Lung (tissue), 12 donors: ENCODE measurements around the gene CILP2. TPM values are rescaled to one million over a fixed set of nuclear protein-coding genes. Genes with fewer than 3 reads are reported as not detected.

Experiments used
- ATAC-seq: fragments of 200-7000 bp; cut with Tn5 transposase; one replicate; pipeline ENCODE4 v1.9.1; 2020; ENCODE audit warnings: moderate number of reproducible peaks; ENCODE audit not compliant: insufficient read depth, low FRiP score
- DNase-seq, 3 donors: peaks; one replicate each; pipeline ENCODE4 v3.0.0-alpha.2; 2013 to 2017
- H3K27ac ChIP-seq, 2 donors: one replicate each; pipeline ENCODE4 v1.5.1; 2013; ENCODE audit warnings: mild to moderate bottlenecking in 2 of 2, moderate library complexity in 2 of 2, control low read depth in 1 of 2, inconsistent platforms in 1 of 2, low read depth in 1 of 2, low read length in 1 of 2
- H3K27me3 ChIP-seq, 3 donors: one replicate each; pipeline ENCODE4 v1.5.1; 2013; ENCODE audit warnings: low read length in 2 of 3; ENCODE audit not compliant: control insufficient read depth in 3 of 3, insufficient read depth in 3 of 3
- H3K36me3 ChIP-seq, 4 donors: one replicate each; pipeline ENCODE4 v1.5.1; 2013; ENCODE audit warnings: low read length in 4 of 4, mild to moderate bottlenecking in 1 of 4, moderate library complexity in 1 of 4; ENCODE audit not compliant: control insufficient read depth in 4 of 4, insufficient read depth in 4 of 4
- H3K4me1 ChIP-seq, 5 donors: one replicate each; pipeline ENCODE4 v1.5.1; 2013; ENCODE audit warnings: low read length in 5 of 5, mild to moderate bottlenecking in 2 of 5, moderate library complexity in 1 of 5; ENCODE audit not compliant: control insufficient read depth in 5 of 5, insufficient read depth in 5 of 5
- H3K4me3 ChIP-seq: one replicate; pipeline ENCODE4 v1.5.1; 2013; ENCODE audit warnings: mild to moderate bottlenecking, control low read depth, moderate library complexity
- H3K9ac ChIP-seq, 2 donors: one replicate each; pipeline ENCODE4 v1.5.1; 2013; ENCODE audit warnings: low read length in 2 of 2, control low read depth in 1 of 2; ENCODE audit not compliant: insufficient read depth in 1 of 2
- H3K9me3 ChIP-seq, 4 donors: one replicate each; pipeline ENCODE4 v1.5.1; 2013; ENCODE audit warnings: low read length in 3 of 4, mild to moderate bottlenecking in 1 of 4, moderate library complexity in 1 of 4; ENCODE audit not compliant: control insufficient read depth in 4 of 4, insufficient read depth in 3 of 4
- WGBS, 2 donors: extraction: QIAGEN DNeasy Blood & Tissue Kit; methylation state at CpG; one replicate each; pipeline ENCODE4 v1.1.7; 2013; 5-methylcytosine and 5-hydroxymethylcytosine counted together
- polyA plus RNA-seq, 2 donors: library from polyadenylated mRNA; stranded (reverse); fragments of 200-250 nt; gene quantifications; one replicate each; pipeline ENCODE4 v1.2.1, GENCODE V29; 2013
- total RNA-seq, 2 donors: library from RNA; depleted of rRNA in 1 of 2; stranded (reverse); fragments of >200 nt in 1 of 2; gene quantifications; one replicate each; pipeline ENCODE4 v1.2.1, GENCODE V29; 2014 to 2021
- TF ChIP-seq, protein P1 (sequence below): IDR thresholded peaks from 2 replicates; pipeline ENCODE4 v1.5.1; 2012; ENCODE audit warnings: mild to moderate bottlenecking; ENCODE audit errors: control extremely low read depth, extremely low read depth
- donor health status: control.
- donor health status: control.
- donor health status: Bipolar disorder and iron deficiency.
- donor health status: healthy.
- donor health status: DM: yes; HTN: yes; CAD: no.

CILP2 gene
- total and polyA plus RNA-seq, 4 donors = 0.06 to 0.68 (median 0.38) TPM

DNA sequence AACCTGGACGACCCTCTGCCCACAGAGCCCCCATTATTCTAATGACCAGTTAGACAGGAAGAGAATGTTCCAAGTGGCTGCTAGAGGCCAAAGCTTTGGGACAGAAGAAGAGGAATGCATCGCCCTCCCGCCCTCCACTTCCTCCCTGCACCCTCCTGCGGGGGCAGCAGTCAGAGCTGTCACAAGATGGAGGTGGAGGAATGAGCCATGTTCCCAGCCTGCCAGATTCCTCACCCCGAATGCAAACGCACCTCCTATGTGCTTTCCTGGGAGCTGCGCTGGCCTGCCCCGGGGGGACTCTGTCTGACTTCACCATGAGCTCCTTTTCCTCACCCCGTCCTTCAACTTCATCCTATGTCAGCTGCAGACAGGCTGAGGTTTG is 7.7 kb upstream of the CILP2 start:
- peaks cover 0 to 4% (median 0%) of the 10 kb centered on the region in 5 donors for H3K4me1 ChIP-seq
- 59% methylated on average over 9 of the region's 9 CpGs for WGBS, 2 donors
- H3K4me3 ChIP-seq = no peak overlapping the region
- no peaks in the 10 kb centered on the region for H3K9me3 ChIP-seq
- no peak overlapping the region for H3K27ac ChIP-seq
- no peaks in the 10 kb centered on the region for H3K27me3 ChIP-seq
- H3K36me3 ChIP-seq = peaks cover 0 to 28% (median 2%) of the 10 kb centered on the region in 4 donors
- no peak overlapping the region for H3K9ac ChIP-seq
- TF ChIP-seq, protein P1, sequence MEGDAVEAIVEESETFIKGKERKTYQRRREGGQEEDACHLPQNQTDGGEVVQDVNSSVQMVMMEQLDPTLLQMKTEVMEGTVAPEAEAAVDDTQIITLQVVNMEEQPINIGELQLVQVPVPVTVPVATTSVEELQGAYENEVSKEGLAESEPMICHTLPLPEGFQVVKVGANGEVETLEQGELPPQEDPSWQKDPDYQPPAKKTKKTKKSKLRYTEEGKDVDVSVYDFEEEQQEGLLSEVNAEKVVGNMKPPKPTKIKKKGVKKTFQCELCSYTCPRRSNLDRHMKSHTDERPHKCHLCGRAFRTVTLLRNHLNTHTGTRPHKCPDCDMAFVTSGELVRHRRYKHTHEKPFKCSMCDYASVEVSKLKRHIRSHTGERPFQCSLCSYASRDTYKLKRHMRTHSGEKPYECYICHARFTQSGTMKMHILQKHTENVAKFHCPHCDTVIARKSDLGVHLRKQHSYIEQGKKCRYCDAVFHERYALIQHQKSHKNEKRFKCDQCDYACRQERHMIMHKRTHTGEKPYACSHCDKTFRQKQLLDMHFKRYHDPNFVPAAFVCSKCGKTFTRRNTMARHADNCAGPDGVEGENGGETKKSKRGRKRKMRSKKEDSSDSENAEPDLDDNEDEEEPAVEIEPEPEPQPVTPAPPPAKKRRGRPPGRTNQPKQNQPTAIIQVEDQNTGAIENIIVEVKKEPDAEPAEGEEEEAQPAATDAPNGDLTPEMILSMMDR = no peak
- DNase-seq (no peak), ATAC-seq (no peak)

GRCh38 chr19:19530889-19531288 is 7.2 kb upstream of the CILP2 start:
- WGBS, 2 donors = 87 to 95% methylated on average over 4 of the region's 4 CpGs
- TF ChIP-seq, protein P1 = no peak
- Histone ChIP-seq H3K4me1 (peaks cover 0 to 4% (median 0%) of the 10 kb centered on the region in 5 donors), H3K27me3 (peaks cover 0 to 3% (median 1%) of the 10 kb centered on the region in 3 donors), H3K36me3 (peaks cover 0 to 29% (median 2%) of the 10 kb centered on the region in 4 donors), H3K27ac (no peak overlapping the region), H3K9ac (no peak overlapping the region), H3K4me3 (no peak overlapping the region), H3K9me3 (no peaks in the 10 kb centered on the region)
- ATAC-seq (no peak), DNase-seq (no peak)

DNA sequence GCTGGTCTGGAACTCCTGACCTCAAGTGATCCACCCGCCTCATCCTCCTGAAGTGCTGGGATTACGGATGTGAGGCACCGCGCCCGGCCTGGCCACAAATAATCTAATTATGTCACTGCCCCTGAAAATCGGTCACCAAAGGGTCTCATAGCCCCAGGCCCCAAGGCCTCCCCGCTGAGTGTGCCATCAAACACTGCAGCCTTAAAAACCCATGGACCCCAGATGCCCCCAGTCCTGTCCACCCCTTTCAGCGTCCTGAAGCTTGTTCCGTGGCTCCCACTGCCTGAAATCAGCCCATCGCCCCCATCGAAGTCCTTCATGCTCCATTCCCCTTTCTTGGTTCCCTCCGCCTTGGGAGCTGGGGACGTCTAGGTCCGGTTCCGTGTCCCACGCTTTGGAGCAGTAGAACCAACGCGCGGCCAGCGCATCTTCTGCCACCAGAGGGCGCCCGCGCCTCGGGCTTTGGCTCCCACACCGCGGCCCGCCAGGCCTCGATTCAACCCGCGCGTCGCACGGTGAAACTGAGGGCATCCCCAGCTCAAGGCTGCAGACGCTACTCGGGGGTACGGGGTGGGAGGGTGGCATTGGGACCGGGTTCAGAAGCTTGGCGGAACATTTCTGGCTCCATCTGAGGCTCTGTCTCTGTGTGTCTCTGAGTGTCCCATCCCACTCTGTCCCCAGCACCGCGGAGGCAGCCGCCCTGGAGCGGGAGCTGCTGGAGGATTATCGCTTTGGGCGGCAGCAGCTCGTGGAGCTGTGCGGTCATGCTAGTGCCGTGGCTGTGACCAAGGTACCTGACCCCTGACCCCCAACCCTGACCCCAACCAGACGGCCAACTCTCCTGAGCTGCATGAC is 5.9 kb upstream of the CILP2 start:
- Histone ChIP-seq H3K4me3 (no peak overlapping the region), H3K36me3 (peaks cover 0 to 22% (median 2%) of the 10 kb centered on the region in 4 donors), H3K9me3 (no peaks in the 10 kb centered on the region), H3K9ac (no peak overlapping the region), H3K27ac (no peak overlapping the region), H3K4me1 (peaks cover 0 to 4% (median 0%) of the 10 kb centered on the region in 5 donors), H3K27me3 (peaks cover 0 to 10% (median 2%) of the 10 kb centered on the region in 3 donors)
- 26 to 28% methylated on average over 48 of the region's 48 CpGs for WGBS, 2 donors
- ATAC-seq (peak; percentile 74), DNase-seq (peak; percentile 76 to 78 (median 77))
- TF ChIP-seq, protein P1 = peak; percentile 87
